ACC112 (cell line): ENCODE measurements around the gene ZBED2.
A peak's percentile ranks its signal among the peaks of the same experiment; 100 is the strongest.
"Not testable (repeated sequence)": the region's sequence is repeated elsewhere in the genome, so short reads cannot be mapped to it uniquely, and the experiment has no call there.

Source experiments
- H2AFZ ChIP-seq: fragments of 200-600 bp; sonication (generic); one replicate; pipeline ENCODE4 v1.6.0; 2017; ENCODE audit warnings: antibody characterized with exemption, low read length; ENCODE audit not compliant: unreplicated experiment
- H3K27ac ChIP-seq: fragments of 200-600 bp; sonication (generic); 2 replicates; pipeline ENCODE4 v1.5.1; 2014; ENCODE audit warnings: low read depth, mild to moderate bottlenecking, antibody characterized with exemption, low read length, moderate library complexity
- H3K27me3 ChIP-seq: fragments of 200-600 bp; sonication (generic); 2 replicates; pipeline ENCODE4 v1.6.1; 2014; ENCODE audit warnings: mild to moderate bottlenecking, antibody characterized with exemption, low read length, moderate library complexity, mixed read lengths; ENCODE audit not compliant: insufficient read depth
- H3K36me3 ChIP-seq: fragments of 200-600 bp; sonication (generic); 2 replicates; pipeline ENCODE4 v1.6.1; 2016; ENCODE audit warnings: mild to moderate bottlenecking, antibody characterized with exemption, low read length, moderate library complexity, mixed read lengths; ENCODE audit not compliant: insufficient read depth
- H3K4me1 ChIP-seq: fragments of 200-600 bp; sonication (generic); one replicate; pipeline ENCODE4 v1.6.1; 2016; ENCODE audit warnings: low read length, mixed read lengths; ENCODE audit not compliant: insufficient read depth, unreplicated experiment, control insufficient read depth
- H3K4me3 ChIP-seq: fragments of 200-600 bp; sonication (generic); 2 replicates; pipeline ENCODE4 v1.5.1; 2014; ENCODE audit warnings: mild to moderate bottlenecking, low read depth, low read length
- H3K79me2 ChIP-seq: fragments of 200-600 bp; sonication (generic); one replicate; pipeline ENCODE4 v1.6.0; 2016; ENCODE audit warnings: low read length; ENCODE audit not compliant: control insufficient read depth, unreplicated experiment, insufficient read depth

ZBED2 gene

DNA sequence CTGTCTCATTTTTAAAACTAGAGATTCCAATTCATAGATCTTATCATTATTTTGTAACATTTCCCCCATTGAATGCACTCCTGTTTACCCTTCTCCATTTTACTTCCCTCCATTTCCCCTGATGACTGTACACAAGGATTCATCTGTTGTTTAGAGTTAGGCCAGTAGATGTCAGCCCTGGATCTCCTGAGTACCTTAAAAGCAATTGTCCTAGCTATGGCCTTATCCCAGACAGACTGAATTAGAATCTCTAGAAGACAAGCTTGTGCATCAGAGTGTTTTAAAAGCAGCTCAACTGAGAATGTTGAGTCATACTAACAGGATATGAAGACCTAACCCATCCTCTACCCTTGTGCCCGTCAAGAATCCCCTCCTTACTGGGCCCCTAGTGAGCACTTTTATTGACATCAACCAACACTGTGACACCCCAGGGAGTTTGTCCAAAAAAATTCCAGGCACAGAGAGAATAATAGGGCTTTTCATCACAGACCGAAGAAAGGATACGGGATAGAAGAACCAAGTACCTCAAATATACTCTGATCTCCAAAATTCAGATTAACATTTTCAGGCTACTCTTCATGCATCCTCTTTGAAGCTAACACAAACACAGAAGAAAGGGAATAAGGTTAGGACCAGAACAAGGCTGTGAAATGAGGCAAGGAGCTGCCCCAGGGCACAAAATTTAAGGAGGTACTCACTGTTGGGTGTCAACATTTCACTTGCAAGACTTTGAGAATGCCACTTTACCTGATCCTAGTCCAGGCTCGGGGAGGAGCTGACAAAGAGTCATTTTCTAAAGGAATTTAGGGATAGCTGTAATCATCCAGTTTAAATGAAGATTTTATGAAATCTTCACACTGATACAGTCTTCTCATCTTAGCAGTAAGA lies 17.1 kb downstream of the ZBED2 start:
- H3K27me3 ChIP-seq = no peaks in the 10 kb centered on the region
- H3K4me1 ChIP-seq = peaks cover 25% of the 10 kb centered on the region
- no peak overlapping the region for H3K4me3 ChIP-seq
- H2AFZ ChIP-seq = peak overlapping the region; percentile 19
- H3K79me2 ChIP-seq = no peaks in the 10 kb centered on the region
- H3K36me3 ChIP-seq = no peaks in the 10 kb centered on the region
- H3K27ac ChIP-seq = no peak overlapping the region

DNA sequence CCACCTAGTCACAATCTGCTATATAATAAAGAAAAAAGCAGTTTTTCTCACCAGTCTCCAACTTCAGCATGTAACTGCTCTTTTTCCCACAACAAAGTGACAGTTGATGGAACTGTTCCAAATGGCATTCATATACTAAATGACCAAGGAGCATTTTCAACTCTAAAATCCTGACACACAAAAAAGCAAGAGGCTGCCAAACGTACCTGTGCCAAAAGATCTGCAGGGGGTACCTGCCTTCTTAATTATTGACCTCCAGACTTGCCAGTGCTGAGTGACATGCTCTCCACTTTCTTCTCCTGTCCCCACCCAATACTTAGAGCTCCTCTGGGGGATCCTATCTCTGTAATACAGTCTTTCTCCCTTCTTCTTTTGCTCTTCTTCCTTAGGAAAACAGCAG lies 18.0 kb downstream of the ZBED2 start:
- Histone ChIP-seq H2AFZ (peak overlapping the region; percentile 19), H3K4me1 (peaks cover 20% of the 10 kb centered on the region), H3K4me3 (no peak overlapping the region), H3K27me3 (no peaks in the 10 kb centered on the region), H3K27ac (no peak overlapping the region), H3K79me2 (no peaks in the 10 kb centered on the region), H3K36me3 (no peaks in the 10 kb centered on the region)

DNA sequence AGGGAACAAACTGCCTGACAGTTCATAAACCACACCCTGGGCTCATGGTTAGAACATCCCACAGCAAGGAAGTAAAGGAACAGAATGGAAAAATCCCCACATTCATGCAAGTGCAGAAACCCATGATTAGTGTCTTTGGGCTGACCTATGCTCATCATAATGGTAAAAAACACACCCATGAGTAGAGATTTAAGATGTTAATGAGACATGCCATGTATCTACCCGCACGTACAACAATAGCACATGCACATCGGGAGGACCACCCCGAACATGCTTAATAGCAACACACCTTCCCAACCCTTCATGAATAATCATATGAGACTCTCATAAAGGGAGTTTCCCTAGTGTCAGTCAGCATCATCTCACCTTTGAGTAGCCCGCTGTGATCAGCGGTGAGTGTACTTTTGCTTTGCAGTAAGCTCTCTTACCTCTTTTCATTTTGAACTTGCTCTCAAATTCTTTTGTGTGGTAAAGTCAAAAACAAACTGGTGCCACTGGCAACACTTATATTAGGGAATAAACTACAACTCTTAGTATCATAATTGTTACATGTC lies 23.2 kb downstream of the ZBED2 start:
- no peaks in the 10 kb centered on the region for H3K4me1 ChIP-seq
- no peaks in the 10 kb centered on the region for H3K79me2 ChIP-seq
- H3K27ac ChIP-seq = no peak overlapping the region
- H3K4me3 ChIP-seq = no peak overlapping the region
- H2AFZ ChIP-seq = no peak overlapping the region
- H3K27me3 ChIP-seq = no peaks in the 10 kb centered on the region
- no peaks in the 10 kb centered on the region for H3K36me3 ChIP-seq

DNA sequence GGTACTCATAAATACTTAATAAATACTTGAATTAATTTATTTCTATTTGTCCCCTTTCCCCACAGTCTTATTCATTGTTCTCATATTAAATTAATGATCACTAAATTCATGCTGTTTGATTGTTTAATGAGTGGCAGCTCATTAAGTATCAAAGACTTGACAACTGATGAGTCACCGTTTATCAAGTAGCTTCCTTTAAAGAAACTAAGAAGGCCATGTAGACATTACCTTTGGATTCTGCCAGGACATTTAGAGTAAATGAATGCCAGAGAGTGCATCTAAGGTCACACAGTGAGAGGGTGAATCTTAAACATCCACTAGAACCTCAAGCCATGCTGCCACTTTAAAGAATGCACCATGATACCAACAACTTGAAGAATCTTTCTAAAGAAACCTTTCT lies 23.9 kb downstream of the ZBED2 start:
- Histone ChIP-seq H3K27me3 (no peaks in the 10 kb centered on the region), H3K79me2 (no peaks in the 10 kb centered on the region), H2AFZ (no peak overlapping the region)

DNA sequence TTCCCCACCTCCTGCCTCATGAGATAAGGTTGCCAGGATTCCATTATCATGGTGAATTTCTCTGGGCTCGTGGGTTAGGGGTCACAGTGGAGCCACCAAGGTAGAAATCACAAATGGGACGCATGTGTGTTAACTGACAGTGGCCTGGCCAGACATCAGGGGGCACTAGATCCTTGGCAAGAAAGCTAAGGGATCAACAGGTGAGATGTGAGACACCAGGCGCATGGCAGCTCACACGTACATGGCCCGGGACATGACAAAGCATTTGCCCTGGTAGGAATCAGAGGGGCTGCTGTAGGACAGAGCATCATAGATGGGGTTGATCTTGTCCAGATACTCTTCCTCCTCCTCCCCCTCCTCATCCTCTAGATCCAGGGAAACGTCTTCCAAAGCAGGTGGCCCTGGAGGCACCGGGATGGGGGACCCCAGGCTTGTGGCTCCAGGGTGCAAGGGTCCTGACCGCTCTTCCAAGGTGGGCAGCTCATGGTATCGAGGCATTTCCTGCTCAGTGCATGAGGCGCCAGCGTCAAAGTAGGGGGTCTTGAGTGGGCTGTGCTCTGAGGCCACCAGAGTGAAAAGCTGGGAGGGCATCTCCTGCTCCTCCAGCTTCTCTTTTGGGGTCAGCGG lies 24.6 kb downstream of the ZBED2 start:
- Histone ChIP-seq H2AFZ (no peak overlapping the region), H3K36me3 (no peaks in the 10 kb centered on the region), H3K79me2 (no peaks in the 10 kb centered on the region), H3K27ac (no peak overlapping the region), H3K27me3 (no peaks in the 10 kb centered on the region), H3K4me1 (no peaks in the 10 kb centered on the region), H3K4me3 (no peak overlapping the region)

More for the DNA sequence above, 23.9 kb downstream of the ZBED2 start:
- Histone ChIP-seq H3K4me3 (no peak overlapping the region), H3K27ac (no peak overlapping the region), H3K4me1 (no peaks in the 10 kb centered on the region), H3K36me3 (no peaks in the 10 kb centered on the region)

DNA sequence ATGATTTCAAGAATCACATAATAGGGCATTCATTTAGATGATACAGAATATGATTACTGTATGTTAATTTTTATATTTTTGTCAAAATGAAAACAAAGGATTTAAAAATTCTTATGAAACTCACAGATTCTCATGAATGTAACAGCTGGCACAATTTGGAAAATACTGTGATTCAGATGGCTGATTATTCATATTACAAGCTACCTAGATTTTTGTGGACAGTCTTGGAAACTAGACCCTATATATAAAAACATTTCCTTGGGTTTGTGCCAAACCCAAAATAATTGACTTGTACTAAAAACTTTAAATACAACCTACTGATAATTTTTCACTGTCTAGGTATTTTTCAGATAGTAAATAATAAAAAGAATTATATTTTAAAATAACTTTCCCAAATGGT lies 26.2 kb downstream of the ZBED2 start:
- no peaks in the 10 kb centered on the region for H3K79me2 ChIP-seq
- H3K4me1 ChIP-seq = no peaks in the 10 kb centered on the region
- H3K4me3 ChIP-seq = no peak overlapping the region
- H3K36me3 ChIP-seq = no peaks in the 10 kb centered on the region
- 0 out of 2 replicates have a peak, but pooled peaks cover 3% of the 10 kb centered on the region for H3K27me3 ChIP-seq
- no peak overlapping the region for H2AFZ ChIP-seq
- H3K27ac ChIP-seq = no peak overlapping the region

DNA sequence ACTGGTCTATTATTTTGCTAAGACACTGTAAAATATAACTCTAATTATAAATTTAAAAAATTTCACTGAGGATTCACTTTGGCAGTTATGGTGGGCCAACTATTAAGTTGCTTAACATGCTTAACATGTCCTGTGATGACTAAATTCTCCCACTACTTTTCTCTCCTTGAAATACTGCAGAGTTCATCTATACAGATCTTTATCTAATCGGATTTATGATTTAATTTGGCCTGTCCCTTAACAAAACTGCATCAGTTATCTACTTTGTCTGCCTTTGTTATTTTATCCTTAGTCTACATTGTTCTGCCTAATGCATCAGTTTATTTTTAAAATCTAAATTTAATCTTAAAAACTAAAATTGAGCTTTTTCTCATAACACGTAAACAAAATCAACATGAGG lies 26.8 kb downstream of the ZBED2 start:
- Histone ChIP-seq H3K4me1 (no peaks in the 10 kb centered on the region), H3K27ac (no peak overlapping the region), H2AFZ (no peak overlapping the region), H3K27me3 (0 out of 2 replicates have a peak, but pooled peaks cover 3% of the 10 kb centered on the region), H3K4me3 (no peak overlapping the region), H3K36me3 (no peaks in the 10 kb centered on the region), H3K79me2 (no peaks in the 10 kb centered on the region)

DNA sequence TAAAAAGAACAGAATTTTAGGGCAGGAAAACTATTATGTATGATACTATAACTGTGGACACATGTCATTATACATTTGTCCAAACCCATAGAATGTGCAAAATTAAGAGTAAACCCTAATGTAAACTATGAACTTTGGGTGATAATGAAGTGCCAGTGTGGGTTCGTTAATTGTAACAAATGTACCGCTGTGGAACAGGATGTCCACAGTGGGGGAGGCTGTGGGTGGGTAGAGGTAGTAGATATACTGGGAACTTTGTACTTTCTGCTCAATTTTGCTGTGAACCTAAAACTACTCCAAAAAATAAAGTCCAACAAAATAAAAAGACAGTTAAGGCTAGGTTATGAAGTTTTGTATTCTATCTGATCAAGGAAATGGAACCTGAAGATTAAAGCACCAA lies 28.3 kb downstream of the ZBED2 start:
- no peak overlapping the region for H3K27ac ChIP-seq
- H2AFZ ChIP-seq = no peak overlapping the region
- no peaks in the 10 kb centered on the region for H3K36me3 ChIP-seq
- H3K79me2 ChIP-seq = no peaks in the 10 kb centered on the region
- H3K27me3 ChIP-seq = peaks cover 7% of the 10 kb centered on the region; the same call in 1 of the 2 replicates
- no peaks in the 10 kb centered on the region for H3K4me1 ChIP-seq
- H3K4me3 ChIP-seq = no peak overlapping the region

DNA sequence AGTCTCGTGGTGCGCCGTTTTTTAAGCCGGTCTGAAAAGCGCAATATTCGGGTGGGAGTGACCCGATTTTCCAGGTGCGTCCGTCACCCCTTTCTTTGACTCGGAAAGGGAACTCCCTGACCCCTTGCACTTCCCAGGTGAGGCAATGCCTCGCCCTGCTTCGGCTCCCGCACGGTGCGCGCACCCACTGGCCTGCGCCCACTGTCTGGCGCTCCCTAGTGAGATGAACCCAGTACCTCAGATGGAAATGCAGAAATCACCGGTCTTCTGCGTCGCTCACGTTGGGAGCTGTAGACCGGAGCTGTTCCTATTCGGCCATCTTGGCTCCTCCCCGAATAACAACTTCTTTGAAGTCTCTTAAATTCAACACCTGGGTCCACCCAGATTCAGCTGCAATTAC lies 33.2 kb downstream of the ZBED2 start:
- not testable (repeated sequence) for H3K79me2 ChIP-seq, H3K27me3 ChIP-seq, H3K4me3 ChIP-seq, H3K36me3 ChIP-seq, H3K27ac ChIP-seq, H2AFZ ChIP-seq, H3K4me1 ChIP-seq

DNA sequence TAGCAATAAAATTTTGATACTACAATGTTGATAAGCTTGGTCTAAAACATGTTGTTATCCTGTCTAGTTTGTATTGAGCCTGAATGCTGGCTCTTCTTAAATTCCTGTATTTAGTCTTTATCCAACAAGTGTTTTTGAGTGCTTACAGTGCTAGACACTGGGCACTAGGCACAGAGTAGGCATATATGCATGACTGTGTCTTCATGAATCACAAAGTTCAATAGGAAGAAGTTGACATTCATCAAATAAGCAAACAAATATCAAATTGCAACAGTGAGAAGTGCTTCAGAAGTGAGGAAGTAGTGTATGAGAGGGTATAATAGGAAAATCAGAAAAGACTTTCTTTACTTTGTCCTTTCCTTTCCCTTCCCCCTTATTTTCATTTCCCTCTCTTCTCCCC lies 46.4 kb downstream of the ZBED2 start:
- Histone ChIP-seq H3K4me3 (no peak overlapping the region), H3K27ac (no peak overlapping the region), H3K79me2 (no peaks in the 10 kb centered on the region), H3K4me1 (peaks cover 5% of the 10 kb centered on the region), H3K36me3 (no peaks in the 10 kb centered on the region), H3K27me3 (no peaks in the 10 kb centered on the region), H2AFZ (no peak overlapping the region)

DNA sequence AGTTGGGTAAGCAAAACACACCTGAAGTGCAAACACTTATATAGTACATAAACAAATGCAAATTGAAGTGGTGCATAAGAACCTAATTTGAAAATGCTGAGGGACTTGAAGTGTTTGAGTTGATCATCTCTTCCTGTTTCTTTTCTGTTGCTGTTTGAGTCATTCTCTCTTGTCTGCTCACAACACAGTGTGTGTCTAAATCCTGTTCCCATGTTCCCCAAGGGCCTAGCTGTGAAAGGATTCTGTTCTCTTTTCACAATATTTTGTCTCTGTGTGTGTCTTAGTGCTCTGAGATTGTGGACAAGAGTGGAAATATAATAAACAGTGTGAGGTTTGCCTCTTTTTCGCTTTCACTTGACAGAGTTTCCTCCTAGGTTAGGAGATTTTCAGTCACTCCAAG lies 47.1 kb downstream of the ZBED2 start:
- no peaks in the 10 kb centered on the region for H3K79me2 ChIP-seq
- peaks cover 5% of the 10 kb centered on the region for H3K4me1 ChIP-seq
- no peaks in the 10 kb centered on the region for H3K36me3 ChIP-seq
- no peak overlapping the region for H3K4me3 ChIP-seq
- no peak overlapping the region for H3K27ac ChIP-seq
- no peaks in the 10 kb centered on the region for H3K27me3 ChIP-seq
- H2AFZ ChIP-seq = peak overlapping the region; percentile 39
